ENCODE data around the gene DHFR2. TPM values are rescaled to one million over a fixed set of nuclear protein-coding genes. Genes with fewer than 3 reads are reported as not detected.

Gene DHFR2
- total and polyA plus RNA-seq, 2 donors (not counting 1 experiment from before 2014, with no cell fraction given): 0.91 to 8.1 TPM

DNA sequence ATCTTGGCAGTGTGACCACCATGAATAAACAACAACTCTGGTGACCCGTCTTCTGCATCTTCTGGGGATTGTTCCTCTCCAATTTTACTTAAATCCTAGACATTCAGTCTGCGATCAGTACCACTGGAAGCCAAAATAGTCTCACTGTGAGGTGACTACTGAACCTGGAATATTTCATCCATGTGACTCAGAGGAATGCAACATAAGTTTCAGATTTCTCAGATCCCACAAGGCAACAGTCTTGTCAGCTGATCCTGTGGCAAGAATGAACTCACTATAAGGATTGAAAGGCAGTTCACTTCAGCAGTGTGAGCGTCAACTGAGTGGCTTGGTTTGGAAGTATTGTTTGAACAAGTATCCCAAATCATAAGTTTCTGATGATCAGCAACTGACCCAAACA lies 13.3 kb upstream of the DHFR2 start:
- Histone ChIP-seq H3K27me3 (replicated peaks in 1 of 4; ENCODE audit: control extremely low read depth in 1 of 4, control insufficient read depth in 3 of 4, insufficient read depth in 4 of 4, low read length in 3 of 4) (no peaks in the 10 kb centered on the region), H3K79me2 (ENCODE audit: control insufficient read depth, insufficient read depth, low read length) (peaks cover 65% of the 10 kb centered on the region), H3K4me3 (ENCODE audit: control extremely low read depth in 1 of 5, extremely low read depth in 1 of 5, insufficient read depth in 1 of 5, low read depth in 2 of 5, low read length in 4 of 5) (no peak overlapping the region), H3K9me3 (ENCODE audit: control extremely low read depth in 1 of 3, control insufficient read depth in 2 of 3, insufficient read depth in 1 of 3, low read length in 2 of 3) (no peaks in the 10 kb centered on the region), H3K27ac (ENCODE audit: low read length in 2 of 2) (no peak overlapping the region), H2AFZ (ENCODE audit: insufficient read depth, low read depth, low read length, poor library complexity, severe bottlenecking) (no peak overlapping the region), H3K9ac (ENCODE audit: low read length) (no peak overlapping the region), H4K20me1 (ENCODE audit: control insufficient read depth, insufficient read depth, low read length, poor library complexity, severe bottlenecking) (no peaks in the 10 kb centered on the region), H3K4me1 (ENCODE audit: control insufficient read depth in 2 of 2, insufficient read depth in 2 of 2, low read length in 2 of 2) (peaks cover 12 to 15% of the 10 kb centered on the region in 2 donors), H3K4me2 (replicated peaks; ENCODE audit: low read depth, low read length, poor library complexity, severe bottlenecking) (no peak overlapping the region), H3K36me3 (replicated peaks in 1 of 2; ENCODE audit: control extremely low read depth in 1 of 2, control insufficient read depth in 1 of 2, extremely low read depth in 1 of 2, insufficient read depth in 2 of 2, low read length in 1 of 2) (peaks cover 5 to 14% of the 10 kb centered on the region in 2 experiments)
- Mint-ChIP-seq H3K4me3 (no peak overlapping the region), H3K4me1 (peaks cover 61% of the 10 kb centered on the region), H3K27ac (no peak overlapping the region), H3K9me3 (ENCODE audit: insufficient read depth) (no peaks in the 10 kb centered on the region), H3K27me3 (no peaks in the 10 kb centered on the region)
- WGBS (ENCODE audit: insufficient coverage): 95% methylated on average over 2 of the region's 3 CpGs
- CTCF ChIA-PET: no interaction called here
- ATAC-seq (ENCODE audit: low read depth) (no peak), DNase-seq (no peak)
- TF ChIP-seq, protein P1, sequence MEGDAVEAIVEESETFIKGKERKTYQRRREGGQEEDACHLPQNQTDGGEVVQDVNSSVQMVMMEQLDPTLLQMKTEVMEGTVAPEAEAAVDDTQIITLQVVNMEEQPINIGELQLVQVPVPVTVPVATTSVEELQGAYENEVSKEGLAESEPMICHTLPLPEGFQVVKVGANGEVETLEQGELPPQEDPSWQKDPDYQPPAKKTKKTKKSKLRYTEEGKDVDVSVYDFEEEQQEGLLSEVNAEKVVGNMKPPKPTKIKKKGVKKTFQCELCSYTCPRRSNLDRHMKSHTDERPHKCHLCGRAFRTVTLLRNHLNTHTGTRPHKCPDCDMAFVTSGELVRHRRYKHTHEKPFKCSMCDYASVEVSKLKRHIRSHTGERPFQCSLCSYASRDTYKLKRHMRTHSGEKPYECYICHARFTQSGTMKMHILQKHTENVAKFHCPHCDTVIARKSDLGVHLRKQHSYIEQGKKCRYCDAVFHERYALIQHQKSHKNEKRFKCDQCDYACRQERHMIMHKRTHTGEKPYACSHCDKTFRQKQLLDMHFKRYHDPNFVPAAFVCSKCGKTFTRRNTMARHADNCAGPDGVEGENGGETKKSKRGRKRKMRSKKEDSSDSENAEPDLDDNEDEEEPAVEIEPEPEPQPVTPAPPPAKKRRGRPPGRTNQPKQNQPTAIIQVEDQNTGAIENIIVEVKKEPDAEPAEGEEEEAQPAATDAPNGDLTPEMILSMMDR (IDR thresholded peaks at IDR 0.05): no peak
- TF ChIP-seq EZH2 (IDR thresholded peaks at IDR 0.05; ENCODE audit: borderline replicate concordance, insufficient read depth, low read depth, low read length, poor library complexity, severe bottlenecking): no peak
- POLR2A ChIA-PET: no interaction called here
- intact Hi-C loops (cut with micrococcal nuclease): no loop called here

DNA sequence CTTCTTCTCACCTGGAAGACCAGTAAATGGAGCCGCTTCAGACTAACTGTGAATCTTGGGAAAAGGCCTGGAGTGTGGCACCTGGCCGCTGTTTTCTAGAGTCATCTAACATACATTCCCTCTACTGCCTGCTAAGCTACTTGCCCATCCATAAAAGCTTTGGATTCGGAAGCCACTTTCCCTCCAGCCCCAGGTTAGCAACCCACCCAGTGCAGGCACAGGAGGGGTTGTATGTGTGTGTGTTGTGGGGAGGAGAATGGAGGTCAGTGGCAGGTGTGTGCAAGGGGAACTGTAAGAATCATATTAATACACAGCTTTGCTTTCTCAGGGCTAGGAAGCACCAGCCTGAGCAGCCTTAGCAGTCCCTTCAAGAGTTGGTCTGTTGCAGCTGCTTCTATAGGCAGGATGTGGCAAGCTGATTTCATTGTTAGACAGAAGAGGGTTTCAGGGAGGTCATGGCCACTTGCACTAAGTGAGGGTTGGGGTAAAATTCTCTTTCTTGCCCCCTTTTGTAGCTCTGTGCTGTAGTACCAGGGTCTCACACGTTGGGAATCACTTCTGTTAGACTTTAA lies 9.1 kb upstream of the DHFR2 start:
- CTCF ChIA-PET: interaction anchor here (1.0 to 3.9 kb wide), 3 partner anchors 9 to 69 kb away, joined by 3 to 61 read pairs (median 3); partner anchors contain the start of genes DHFR2 and NSUN3
- Mint-ChIP-seq H3K4me1 (peaks cover 35% of the 10 kb centered on the region), H3K9me3 (ENCODE audit: insufficient read depth) (no peaks in the 10 kb centered on the region), H3K4me3 (no peak overlapping the region), H3K27me3 (no peaks in the 10 kb centered on the region), H3K27ac (no peak overlapping the region)
- Histone ChIP-seq H3K79me2 (ENCODE audit: control insufficient read depth, insufficient read depth, low read length) (peaks cover 78% of the 10 kb centered on the region), H3K27ac (ENCODE audit: low read length in 2 of 2) (no peak overlapping the region), H3K9ac (ENCODE audit: low read length) (no peak overlapping the region), H4K20me1 (ENCODE audit: control insufficient read depth, insufficient read depth, low read length, poor library complexity, severe bottlenecking) (no peaks in the 10 kb centered on the region), H3K9me3 (ENCODE audit: control extremely low read depth in 1 of 3, control insufficient read depth in 2 of 3, insufficient read depth in 1 of 3, low read length in 2 of 3) (peaks cover 0 to 2% (median 0%) of the 10 kb centered on the region in 3 donors), H3K4me3 (ENCODE audit: control extremely low read depth in 1 of 5, extremely low read depth in 1 of 5, insufficient read depth in 1 of 5, low read depth in 2 of 5, low read length in 4 of 5) (no peak overlapping the region), H3K27me3 (replicated peaks in 1 of 4; ENCODE audit: control extremely low read depth in 1 of 4, control insufficient read depth in 3 of 4, insufficient read depth in 4 of 4, low read length in 3 of 4) (no peaks in the 10 kb centered on the region), H3K4me1 (ENCODE audit: control insufficient read depth in 2 of 2, insufficient read depth in 2 of 2, low read length in 2 of 2) (peaks cover 0 to 8% of the 10 kb centered on the region in 2 donors), H3K4me2 (replicated peaks; ENCODE audit: low read depth, low read length, poor library complexity, severe bottlenecking) (no peak overlapping the region), H3K36me3 (replicated peaks in 1 of 2; ENCODE audit: control extremely low read depth in 1 of 2, control insufficient read depth in 1 of 2, extremely low read depth in 1 of 2, insufficient read depth in 2 of 2, low read length in 1 of 2) (peaks cover 5 to 17% of the 10 kb centered on the region in 2 experiments), H2AFZ (ENCODE audit: insufficient read depth, low read depth, low read length, poor library complexity, severe bottlenecking) (no peak overlapping the region)
- 96% methylated on average over 3 of the region's 4 CpGs for WGBS (ENCODE audit: insufficient coverage)
- ATAC-seq (ENCODE audit: low read depth) (no peak), DNase-seq (no peak)
- intact Hi-C loops (cut with micrococcal nuclease): no loop called here
- TF ChIP-seq, protein P1 (IDR thresholded peaks at IDR 0.05): no peak
- TF ChIP-seq EZH2 (IDR thresholded peaks at IDR 0.05; ENCODE audit: borderline replicate concordance, insufficient read depth, low read depth, low read length, poor library complexity, severe bottlenecking): no peak
- POLR2A ChIA-PET: no interaction called here
